Fibroblast of gingiva (primary cell): ENCODE results near the gene SPNS2.
A peak's percentile ranks its signal among the peaks of the same experiment; 100 is the strongest.

Experiments
- DNase-seq: peaks from one replicate; pipeline ENCODE4 v3.0.0-alpha.2; 2011; ENCODE audit warnings: low read depth

The SPNS2 gene

DNA sequence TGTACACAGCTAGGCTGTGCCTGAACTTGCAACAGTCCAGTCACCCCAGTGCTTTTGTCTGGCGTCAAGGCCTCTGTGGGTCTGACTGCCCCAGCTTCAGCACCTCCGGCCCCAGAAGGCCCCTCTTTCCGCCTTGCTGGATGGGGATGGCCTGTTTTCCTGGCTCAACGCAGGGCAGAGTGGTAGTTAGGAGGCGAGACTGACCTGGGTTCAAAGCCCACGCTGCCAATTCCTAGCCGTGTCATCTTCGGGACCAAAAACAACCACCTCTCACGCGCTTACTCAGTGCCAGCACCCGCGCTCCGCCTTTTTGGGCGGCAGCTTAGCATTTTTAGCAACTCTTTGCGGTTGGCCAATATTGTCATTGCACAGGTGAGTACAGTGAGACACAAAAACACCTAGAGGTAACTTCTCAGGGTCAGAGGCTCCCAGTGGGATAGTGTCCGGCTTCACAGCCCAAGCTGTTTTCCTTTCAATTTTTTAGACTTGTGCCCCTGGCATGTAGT, 51.9 kb downstream of the SPNS2 start:
- no peak for DNase-seq

DNA sequence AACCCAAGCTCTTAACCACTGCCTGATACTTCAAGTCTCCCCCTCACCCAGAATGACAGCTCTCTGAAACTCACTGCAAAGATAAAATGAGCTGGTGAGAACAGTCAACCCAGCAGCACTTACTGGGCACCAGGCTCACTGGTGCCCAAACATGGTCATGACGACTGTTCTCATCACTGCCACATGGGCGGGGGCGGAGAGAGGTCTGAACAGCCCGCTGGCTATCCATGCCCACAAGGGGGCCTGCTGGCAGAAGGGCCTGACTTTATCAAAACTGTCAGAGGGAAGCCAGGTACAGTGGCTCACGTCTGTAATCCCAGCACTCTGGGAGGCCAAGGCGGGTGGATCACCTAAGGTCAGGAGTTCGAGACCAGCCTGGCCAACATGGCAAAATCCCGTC, 52.5 kb downstream of the SPNS2 start:
- DNase-seq = no peak

GRCh38 chr17:4551796-4552525, 53.3 kb downstream of the SPNS2 start:
- DNase-seq = no peak

DNA sequence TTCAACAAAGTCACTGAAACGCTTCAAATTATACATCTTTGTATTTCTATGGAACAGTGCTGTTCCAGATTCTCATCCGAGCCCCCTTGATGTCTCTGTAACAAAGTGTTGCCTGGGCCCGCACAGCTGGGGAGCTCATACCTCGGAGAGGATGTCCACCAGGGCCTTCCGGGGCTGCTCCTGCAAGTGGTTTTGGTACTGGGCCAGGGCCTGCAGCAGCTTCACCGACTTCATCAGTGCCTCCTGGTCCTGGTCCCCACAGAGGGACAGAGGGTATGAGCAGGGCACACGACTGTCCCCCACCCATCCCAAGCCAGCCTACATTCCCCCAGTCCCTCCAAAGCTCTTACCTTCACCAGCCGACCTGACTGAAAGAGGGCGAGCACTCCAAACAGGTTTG, 55.0 kb downstream of the SPNS2 start:
- DNase-seq = no peak

- DNase-seq = no peak
These were observed 55.8 kb downstream of the SPNS2 start for GRCh38 chr17:4554441-4554996.

GRCh38 chr17:4554997-4555799, 56.5 kb downstream of the SPNS2 start, which contains the start of gene MYBBP1A:
TSS of gene MYBBP1A (minus strand) at chr17:4555384. CDS start at chr17:4555324, 60 bp downstream.
- peak; percentile 95 for DNase-seq

GRCh38 chr17:4555873-4556759, 57.4 kb downstream of the SPNS2 start:
- DNase-seq = no peak

DNA sequence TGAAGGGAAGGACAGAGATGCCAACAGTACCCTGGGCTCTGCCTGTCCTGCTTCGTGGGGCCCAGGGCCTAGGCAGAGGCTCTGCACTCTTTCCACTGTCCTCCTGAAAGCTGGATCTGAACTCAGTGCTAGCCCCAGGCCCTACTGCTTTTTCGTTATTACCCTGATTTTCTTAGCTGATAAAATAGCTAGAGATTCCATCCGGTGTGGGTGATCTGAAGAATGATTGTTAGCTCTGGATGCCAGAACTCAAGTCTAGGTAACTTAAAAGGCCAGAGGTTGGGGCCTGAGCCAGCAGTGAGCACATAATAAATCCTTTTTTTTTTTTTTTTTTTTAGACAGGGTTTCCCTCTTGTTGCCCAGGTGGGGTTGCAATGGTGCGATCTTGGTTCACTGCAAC, 58.3 kb downstream of the SPNS2 start:
- no peak for DNase-seq

DNA sequence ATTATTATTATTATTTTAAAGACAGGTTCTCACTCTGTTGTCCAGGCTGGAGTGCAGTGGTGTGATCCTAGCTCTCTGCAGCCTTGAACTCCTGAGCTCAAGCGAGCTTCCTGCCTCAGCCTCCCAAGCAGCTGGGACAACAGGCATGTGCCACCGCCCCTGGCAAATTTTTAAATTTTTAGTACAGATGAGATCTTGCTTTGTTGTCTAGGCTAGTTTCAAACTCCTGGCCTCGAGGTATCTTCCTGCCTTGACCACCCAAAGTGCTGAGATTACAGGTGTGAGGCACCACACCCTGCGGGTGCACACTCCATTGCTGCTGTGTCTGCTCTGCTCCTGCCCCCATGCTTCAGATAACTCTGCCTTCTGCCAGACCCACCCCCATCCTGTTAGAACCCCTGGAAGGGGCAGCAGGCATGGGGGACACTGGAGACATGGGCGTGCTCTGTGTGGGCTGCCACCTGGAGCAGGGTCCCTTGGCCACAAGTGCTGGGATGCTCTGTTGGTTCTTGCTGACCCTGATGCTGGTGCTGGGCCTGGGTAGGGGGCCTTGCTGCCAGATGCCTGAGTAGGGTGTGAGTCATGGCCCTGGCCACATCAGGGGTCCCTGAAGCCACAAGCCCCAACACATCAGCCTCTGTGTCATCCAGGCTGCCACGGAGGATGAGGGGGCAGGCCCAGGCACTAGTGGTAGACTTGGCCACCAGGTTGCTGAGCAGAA, 59.1 kb downstream of the SPNS2 start:
- no peak for DNase-seq

- no peak for DNase-seq
These were observed 59.8 kb downstream of the SPNS2 start for GRCh38 chr17:4558347-4558971.

- no peak for DNase-seq
These were observed 60.6 kb downstream of the SPNS2 start for GRCh38 chr17:4559139-4559791.

GRCh38 chr17:4559966-4560365, 61.3 kb downstream of the SPNS2 start:
- DNase-seq = no peak

DNA sequence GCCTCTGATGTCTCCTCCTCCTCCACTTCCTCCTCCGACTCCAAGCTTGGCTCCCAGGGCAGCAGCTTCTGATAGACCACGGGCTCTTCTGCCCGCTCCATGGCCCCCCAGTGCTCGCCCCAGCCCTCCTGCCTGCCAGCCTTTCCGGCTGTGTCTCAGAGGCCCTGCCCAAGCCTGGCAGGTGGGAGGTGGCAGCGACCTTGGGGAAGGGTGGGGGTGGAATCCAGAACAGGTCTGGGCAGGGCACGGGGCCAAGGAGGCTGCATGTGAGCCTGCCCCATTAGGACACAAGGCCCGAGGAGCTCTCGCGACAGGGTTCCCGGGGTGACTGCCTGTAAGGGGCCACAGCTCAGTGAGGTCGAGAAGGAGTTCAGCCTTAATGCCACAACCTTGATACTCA, 61.7 kb downstream of the SPNS2 start, which contains the start of gene GGT6:
TSS of gene GGT6 (minus strand) at position 157 of the 400 bp plus-strand sequence. CDS start at position 101, 56 bp downstream.
- no peak for DNase-seq

DNA sequence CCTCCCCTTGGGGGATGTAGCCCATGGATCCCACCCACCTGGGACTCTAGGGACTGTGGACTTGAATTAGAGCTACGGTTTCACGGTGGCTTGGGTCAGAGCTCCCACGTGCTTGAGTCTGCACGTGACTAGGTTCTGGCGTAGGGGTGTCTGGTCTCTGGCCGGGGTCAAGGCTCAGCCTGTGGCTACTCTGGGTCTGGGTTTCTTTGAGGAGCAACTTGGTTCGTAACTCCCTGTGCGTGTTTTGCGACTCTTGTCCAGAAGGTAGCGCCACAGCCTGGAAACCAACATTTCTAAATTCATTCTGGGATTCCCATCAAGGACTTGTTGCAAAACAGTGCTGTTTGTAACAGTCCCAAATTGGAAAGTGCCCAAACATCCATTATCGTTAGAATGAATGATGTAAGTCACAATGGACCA, 62.2 kb downstream of the SPNS2 start:
- peak; percentile 33 for DNase-seq

DNA sequence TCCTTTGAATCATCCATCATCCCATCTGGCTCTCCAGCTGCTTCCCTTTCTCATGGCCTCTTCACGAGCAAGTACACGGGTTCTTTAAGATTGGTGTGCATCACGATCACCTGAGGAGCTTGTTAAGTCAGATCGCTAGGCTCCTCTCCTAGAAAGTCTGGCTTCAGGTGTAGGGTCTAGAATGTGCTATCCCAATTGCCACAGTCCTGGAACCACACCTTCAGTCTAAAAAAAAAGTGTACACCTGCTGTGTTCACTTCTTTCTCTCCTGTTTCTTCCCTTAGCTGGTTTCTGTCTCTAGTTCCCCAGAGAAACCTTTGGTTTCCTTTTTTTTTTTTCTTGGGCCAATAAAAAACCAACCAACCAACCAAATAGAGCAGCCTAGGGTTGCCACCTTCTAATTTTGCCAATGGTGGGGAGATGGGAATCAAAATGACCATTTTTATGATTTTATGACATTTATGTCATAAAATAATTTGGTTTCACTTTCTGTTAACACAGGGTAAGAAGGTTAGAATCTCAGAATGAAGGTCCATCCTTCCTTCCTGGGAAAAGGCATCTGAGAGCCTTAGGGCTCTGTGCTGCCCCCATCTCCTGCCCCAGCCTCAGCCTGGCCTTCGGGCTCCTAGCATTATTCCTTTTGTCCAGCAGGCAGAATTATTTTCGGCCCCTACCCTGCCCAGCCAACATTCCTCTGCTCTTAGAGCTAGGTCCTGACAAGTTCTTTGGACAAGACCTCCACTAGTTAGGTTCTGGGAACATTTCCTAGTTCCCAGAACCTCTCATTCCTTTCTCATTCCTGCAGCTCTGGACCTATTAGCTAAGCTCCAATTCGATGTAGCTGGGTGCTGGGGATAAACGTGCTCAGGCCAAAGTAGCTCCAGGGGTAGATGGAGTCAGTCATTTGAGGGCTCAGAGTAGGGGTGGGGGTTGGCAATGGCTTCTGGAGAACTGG, 63.6 kb downstream of the SPNS2 start:
- DNase-seq = no peak

- peak; percentile 62 for DNase-seq
These were observed 66.8 kb downstream of the SPNS2 start for GRCh38 chr17:4565209-4566141.

GRCh38 chr17:4566785-4567184, 68.1 kb downstream of the SPNS2 start:
- peak; percentile 17 for DNase-seq

GRCh38 chr17:4569591-4569990, 70.9 kb downstream of the SPNS2 start:
- no peak for DNase-seq
